GM23338 (cell line): ENCODE data around the gene MYH15. TPM values are rescaled to one million over a fixed set of nuclear protein-coding genes. Genes with fewer than 3 reads are reported as not detected.

Experiments
- CREB1 ChIP-seq: fragments of 250-450 bp; sonication (Bioruptor Pico); IDR thresholded peaks from 2 replicates; pipeline ENCODE4 v1.5.0; 2020; ENCODE audit warnings: low read depth, mild to moderate bottlenecking, moderate library complexity
- EZH2 ChIP-seq: fragments of 200-600 bp; sonication (generic); IDR thresholded peaks from one replicate; pipeline ENCODE4 v1.8.0; 2017; ENCODE audit warnings: antibody characterized with exemption, mild to moderate bottlenecking, low read depth; ENCODE audit not compliant: unreplicated experiment
- NANOG ChIP-seq: IDR thresholded peaks from 2 replicates; pipeline ENCODE4 v1.6.1; 2016; ENCODE audit warnings: antibody characterized with exemption, borderline replicate concordance
- POLR2AphosphoS5 ChIP-seq: IDR thresholded peaks from 2 replicates; pipeline ENCODE4 v1.6.1; 2016; ENCODE audit warnings: antibody characterized with exemption, low read depth
- REST ChIP-seq: IDR thresholded peaks from one replicate; pipeline ENCODE4 v1.6.1; 2018; ENCODE audit warnings: antibody characterized with exemption; ENCODE audit not compliant: unreplicated experiment
- ZNF462 ChIP-seq: fragments of 250-450 bp; sonication (Bioruptor Pico); IDR thresholded peaks from 2 replicates; pipeline ENCODE4 v1.5.0; 2020; ENCODE audit warnings: mild to moderate bottlenecking, moderate library complexity
- polyA plus RNA-seq: library from polyadenylated mRNA; unstranded; fragments of >200 nt; fragmentation: Nextera tagmentation; extraction: Ambion mirVana; gene quantifications from 2 replicates; pipeline ENCODE4 v1.2.1, GENCODE V29; 2016
- total RNA-seq: library from RNA; depleted of rRNA; stranded (reverse); fragments of >200 nt; shearing (Covaris generic); gene quantifications from 2 replicates; pipeline ENCODE4 v1.2.3, GENCODE V29; 2014

MYH15 gene
- total and polyA plus RNA-seq, 2 experiments from 2014 or later: 0.07 TPM; not detected in 1

- TF ChIP-seq ZNF462 (no peak), EZH2 (no peak), REST (no peak), POLR2AphosphoS5 (no peak), NANOG (no peak), CREB1 (no peak)
These were observed 35.1 kb downstream of the MYH15 start (continued) for GRCh38 chr3:108475220-108475782.
